Thymus (tissue), 2 donors: ENCODE measurements around the gene AIP. TPM values are rescaled to one million over a fixed set of nuclear protein-coding genes. Genes with fewer than 3 reads are reported as not detected.

Source experiments
- polyA plus RNA-seq: library from polyadenylated mRNA; stranded (reverse); fragments of 200-250 nt; gene quantifications from one replicate; pipeline ENCODE4 v1.2.3, GENCODE V29; 2013
- total RNA-seq: library from RNA; stranded (reverse); fragments of 120-200 nt; gene quantifications from one replicate; pipeline ENCODE4 v1.2.4, GENCODE V29; 2013
- donor health status: healthy.

The AIP gene
- total and polyA plus RNA-seq, 2 donors: 96.4 to 111 TPM

Other genes starting within 250 kb of the AIP start
- gene GRK2, start 216.6 kb upstream of the AIP start, total RNA-seq: 89.5 TPM
- 158 TPM for gene GRK2, start 216.6 kb upstream of the AIP start, polyA plus RNA-seq
- gene ANKRD13D, start 193.7 kb upstream of the AIP start, total RNA-seq: 32.1 TPM
- gene ANKRD13D, start 193.7 kb upstream of the AIP start, polyA plus RNA-seq: 99.1 TPM
- gene SSH3, start 179.5 kb upstream of the AIP start, total RNA-seq: 1.8 TPM
- gene SSH3, start 179.5 kb upstream of the AIP start, polyA plus RNA-seq: 11.8 TPM
- 70.0 TPM for gene POLD4, start 129.5 kb upstream of the AIP start, total RNA-seq
- gene POLD4, start 129.5 kb upstream of the AIP start, polyA plus RNA-seq: 143 TPM
- 0.19 TPM for gene CLCF1, start 109.4 kb upstream of the AIP start, total RNA-seq
- gene CLCF1, start 109.4 kb upstream of the AIP start, polyA plus RNA-seq: 2.0 TPM
- 9.5 TPM for gene RAD9A, start 91.0 kb upstream of the AIP start, total RNA-seq
- gene RAD9A, start 91.0 kb upstream of the AIP start, polyA plus RNA-seq: 35.2 TPM
- gene PPP1CA, start 81.2 kb upstream of the AIP start, total RNA-seq: 207 TPM
- 141 TPM for gene PPP1CA, start 81.2 kb upstream of the AIP start, polyA plus RNA-seq
- 172 TPM for gene TBC1D10C, start 78.9 kb upstream of the AIP start, total RNA-seq
- 318 TPM for gene TBC1D10C, start 78.9 kb upstream of the AIP start, polyA plus RNA-seq
- gene CARNS1, start 67.3 kb upstream of the AIP start, total RNA-seq: 0.57 TPM
- 1.7 TPM for gene CARNS1, start 67.3 kb upstream of the AIP start, polyA plus RNA-seq
- gene RPS6KB2, start 54.5 kb upstream of the AIP start, total RNA-seq: 50.1 TPM
- gene RPS6KB2, start 54.5 kb upstream of the AIP start, polyA plus RNA-seq: 76.8 TPM
- 198 TPM for gene PTPRCAP, start 45.3 kb upstream of the AIP start, total RNA-seq
- 151 TPM for gene PTPRCAP, start 45.3 kb upstream of the AIP start, polyA plus RNA-seq
- 45.6 TPM for gene CORO1B, start 39.5 kb upstream of the AIP start, total RNA-seq
- 32.3 TPM for gene CORO1B, start 39.5 kb upstream of the AIP start, polyA plus RNA-seq
- gene GPR152, start 30.3 kb upstream of the AIP start, total RNA-seq: not detected
- gene GPR152, start 30.3 kb upstream of the AIP start, polyA plus RNA-seq: not detected
- 0.52 TPM for gene CABP4, start 27.7 kb upstream of the AIP start, total RNA-seq
- gene CABP4, start 27.7 kb upstream of the AIP start, polyA plus RNA-seq: 1.6 TPM
- gene TMEM134, start 13.8 kb upstream of the AIP start, total RNA-seq: 17.3 TPM
- 96.3 TPM for gene TMEM134, start 13.8 kb upstream of the AIP start, polyA plus RNA-seq
- 21.6 TPM for gene PITPNM1, start 22.3 kb downstream of the AIP start, total RNA-seq
- gene PITPNM1, start 22.3 kb downstream of the AIP start, polyA plus RNA-seq: 57.2 TPM
- gene CDK2AP2, start 25.1 kb downstream of the AIP start, total RNA-seq: 31.4 TPM
- 51.2 TPM for gene CDK2AP2, start 25.1 kb downstream of the AIP start, polyA plus RNA-seq
- gene CABP2, start 40.4 kb downstream of the AIP start, total RNA-seq: 0.05 TPM
- gene CABP2, start 40.4 kb downstream of the AIP start, polyA plus RNA-seq: 0.14 TPM
- 389 TPM for gene GSTP1, start 100.8 kb downstream of the AIP start, total RNA-seq
- gene GSTP1, start 100.8 kb downstream of the AIP start, polyA plus RNA-seq: 630 TPM
- gene NDUFV1, start 123.9 kb downstream of the AIP start, total RNA-seq: 126 TPM
- 207 TPM for gene NDUFV1, start 123.9 kb downstream of the AIP start, polyA plus RNA-seq
- 5.8 TPM for gene NUDT8, start 146.9 kb downstream of the AIP start, total RNA-seq
- 4.7 TPM for gene NUDT8, start 146.9 kb downstream of the AIP start, polyA plus RNA-seq
- gene TBX10, start 156.7 kb downstream of the AIP start, total RNA-seq: 0.05 TPM
- gene TBX10, start 156.7 kb downstream of the AIP start, polyA plus RNA-seq: 0.09 TPM
- gene ACY3, start 167.7 kb downstream of the AIP start, total RNA-seq: 1.9 TPM
- gene ACY3, start 167.7 kb downstream of the AIP start, polyA plus RNA-seq: 1.6 TPM
- 0.57 TPM for gene ALDH3B2, start 191.6 kb downstream of the AIP start, total RNA-seq
- gene ALDH3B2, start 191.6 kb downstream of the AIP start, polyA plus RNA-seq: 11.1 TPM